ENCODE data around the gene PRUNE2. TPM values are rescaled to one million over a fixed set of nuclear protein-coding genes. Genes with fewer than 3 reads are reported as not detected.
A peak's percentile ranks its signal among the peaks of the same experiment; 100 is the strongest.

The PRUNE2 gene
- total RNA-seq, 2 experiments from 2014 or later = 0.38 to 0.44 TPM

GRCh38 chr9:76561900-76562299, 344.0 kb downstream of the PRUNE2 start:
- intact Hi-C loops (cut with micrococcal nuclease; ENCODE audit: unreplicated experiment) = loop anchor here (5.0 kb wide), 3 partner anchors 95 to 150 kb away; no protein-coding TSS in a partner anchor
- H4K20me1 ChIP-seq (ENCODE audit: insufficient read depth, low read length) = no peaks in the 10 kb centered on the region
- H3K4me1 ChIP-seq (ENCODE audit: insufficient read depth, low read length, poor library complexity, severe bottlenecking) = peaks cover 32% of the 10 kb centered on the region
- BruUV-seq (replicated peaks) = no TSS peak
- peaks cover 4% of the 10 kb centered on the region; the same call in 1 of the 2 replicates for H3K36me3 ChIP-seq (ENCODE audit: insufficient read depth, low read length)
- H2AFZ ChIP-seq (ENCODE audit: low read length) = peak overlapping the region; percentile 63; the same call in 1 of the 2 replicates
- H3K4me3 ChIP-seq (ENCODE audit: low read depth, low read length, poor library complexity, severe bottlenecking) = no peak overlapping the region
- no peak for TF ChIP-seq EZH2phosphoT487 (IDR thresholded peaks at IDR 0.05; ENCODE audit: borderline replicate concordance, low read depth, low read length)
- TF ChIP-seq, protein P1, sequence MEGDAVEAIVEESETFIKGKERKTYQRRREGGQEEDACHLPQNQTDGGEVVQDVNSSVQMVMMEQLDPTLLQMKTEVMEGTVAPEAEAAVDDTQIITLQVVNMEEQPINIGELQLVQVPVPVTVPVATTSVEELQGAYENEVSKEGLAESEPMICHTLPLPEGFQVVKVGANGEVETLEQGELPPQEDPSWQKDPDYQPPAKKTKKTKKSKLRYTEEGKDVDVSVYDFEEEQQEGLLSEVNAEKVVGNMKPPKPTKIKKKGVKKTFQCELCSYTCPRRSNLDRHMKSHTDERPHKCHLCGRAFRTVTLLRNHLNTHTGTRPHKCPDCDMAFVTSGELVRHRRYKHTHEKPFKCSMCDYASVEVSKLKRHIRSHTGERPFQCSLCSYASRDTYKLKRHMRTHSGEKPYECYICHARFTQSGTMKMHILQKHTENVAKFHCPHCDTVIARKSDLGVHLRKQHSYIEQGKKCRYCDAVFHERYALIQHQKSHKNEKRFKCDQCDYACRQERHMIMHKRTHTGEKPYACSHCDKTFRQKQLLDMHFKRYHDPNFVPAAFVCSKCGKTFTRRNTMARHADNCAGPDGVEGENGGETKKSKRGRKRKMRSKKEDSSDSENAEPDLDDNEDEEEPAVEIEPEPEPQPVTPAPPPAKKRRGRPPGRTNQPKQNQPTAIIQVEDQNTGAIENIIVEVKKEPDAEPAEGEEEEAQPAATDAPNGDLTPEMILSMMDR (conservative IDR thresholded peaks at IDR 0.05; ENCODE audit: low read length) = no peak
- POLR2A ChIA-PET = interaction anchor here (0.6 to 2.6 kb wide), 18 partner anchors 9 to 829 kb away, joined by 3 to 20 read pairs (median 4); no protein-coding TSS in a partner anchor
- H3K9me3 ChIP-seq (ENCODE audit: low read length) = 0 out of 2 replicates have a peak, but pooled peaks cover 17% of the 10 kb centered on the region
- no peaks in the 10 kb centered on the region for H3K9me2 ChIP-seq (ENCODE audit: insufficient read depth, low read length)
- peak; percentile 27 for DNase-seq (ENCODE audit: low spot score)
- H3K4me2 ChIP-seq (ENCODE audit: low read length) = peak overlapping the region; percentile 63
- H3K79me2 ChIP-seq (ENCODE audit: insufficient read depth, low read depth, low read length) = no peaks in the 10 kb centered on the region
- H3K27ac ChIP-seq (ENCODE audit: low read depth, low read length, poor library complexity, severe bottlenecking) = peak overlapping the region; percentile 49
- CTCF ChIA-PET (ENCODE audit: unreplicated experiment) = no interaction called here

Small RNA genes within 50 kb of the gene (small RNA-seq; reads per million reads assigned to genes)
- not detected for gene AL359314.1

Other genes with a start within 250 kb of the PRUNE2 start
- not detected in 2 replicates for gene PCA3, start 141.7 kb downstream of the PRUNE2 start, total RNA-seq (2014; rRNA removed; shearing (Covaris generic))
- gene PCA3, start 141.7 kb downstream of the PRUNE2 start, total RNA-seq (2022) = not detected in 2 replicates
- gene FOXB2, start 113.5 kb upstream of the PRUNE2 start, total RNA-seq (2014; rRNA removed; shearing (Covaris generic)) = not detected in 2 replicates
- gene FOXB2, start 113.5 kb upstream of the PRUNE2 start, total RNA-seq (2022) = not detected in 2 replicates

All from OCI-LY7 (cell line).